Measurements from ENCODE around the gene PVALB.

DNA sequence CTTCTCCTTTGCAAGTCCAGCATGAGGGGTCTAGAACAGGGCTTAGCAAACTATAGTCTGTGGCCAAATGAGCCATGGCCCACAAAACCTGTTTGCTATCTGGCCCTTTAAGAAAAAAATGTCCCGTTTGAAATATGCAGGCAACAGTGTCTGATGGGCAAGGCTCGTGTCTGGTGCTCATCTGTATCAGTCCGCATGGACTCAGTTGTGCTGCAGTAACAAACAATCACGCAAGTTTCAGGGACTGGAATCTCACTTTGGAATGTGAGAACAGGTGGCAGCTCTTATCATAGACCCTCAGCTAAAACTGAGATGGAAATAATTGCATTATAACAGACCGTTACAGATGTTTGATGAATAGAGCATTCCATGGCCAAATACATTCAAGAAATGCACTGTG lies 19.1 kb upstream of the PVALB start:
- TF ChIP-seq, protein P1, sequence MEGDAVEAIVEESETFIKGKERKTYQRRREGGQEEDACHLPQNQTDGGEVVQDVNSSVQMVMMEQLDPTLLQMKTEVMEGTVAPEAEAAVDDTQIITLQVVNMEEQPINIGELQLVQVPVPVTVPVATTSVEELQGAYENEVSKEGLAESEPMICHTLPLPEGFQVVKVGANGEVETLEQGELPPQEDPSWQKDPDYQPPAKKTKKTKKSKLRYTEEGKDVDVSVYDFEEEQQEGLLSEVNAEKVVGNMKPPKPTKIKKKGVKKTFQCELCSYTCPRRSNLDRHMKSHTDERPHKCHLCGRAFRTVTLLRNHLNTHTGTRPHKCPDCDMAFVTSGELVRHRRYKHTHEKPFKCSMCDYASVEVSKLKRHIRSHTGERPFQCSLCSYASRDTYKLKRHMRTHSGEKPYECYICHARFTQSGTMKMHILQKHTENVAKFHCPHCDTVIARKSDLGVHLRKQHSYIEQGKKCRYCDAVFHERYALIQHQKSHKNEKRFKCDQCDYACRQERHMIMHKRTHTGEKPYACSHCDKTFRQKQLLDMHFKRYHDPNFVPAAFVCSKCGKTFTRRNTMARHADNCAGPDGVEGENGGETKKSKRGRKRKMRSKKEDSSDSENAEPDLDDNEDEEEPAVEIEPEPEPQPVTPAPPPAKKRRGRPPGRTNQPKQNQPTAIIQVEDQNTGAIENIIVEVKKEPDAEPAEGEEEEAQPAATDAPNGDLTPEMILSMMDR (IDR thresholded peaks at IDR 0.05; ENCODE audit: poor library complexity) = no peak
- no peak for TF ChIP-seq EZH2 (IDR thresholded peaks at IDR 0.05; ENCODE audit: borderline replicate concordance)

Measured in hepatocyte (in vitro differentiated cells).